ENCODE measurements around the gene SLC25A53.

Gene SLC25A53

GRCh38 chrX:104166735-104167436 lies 10.1 kb upstream of the SLC25A53 start (continued):
- TF ChIP-seq ELK4 (IDR thresholded peaks at IDR 0.05; ENCODE audit: borderline replicate concordance, low read depth, low read length) (no peak), ZNF596 (tag by site-specific recombination; IDR thresholded peaks at IDR 0.05) (no peak), ZNF324 (tag by site-specific recombination; IDR thresholded peaks at IDR 0.05) (no peak), ZNF670 (tag by site-specific recombination; IDR thresholded peaks at IDR 0.05; ENCODE audit: low read depth) (no peak), ZNF544 (tag by site-specific recombination; IDR thresholded peaks at IDR 0.05) (no peak), ZNF114 (tag by site-specific recombination; IDR thresholded peaks at IDR 0.05) (no peak), SCRT2 (tag by site-specific recombination; IDR thresholded peaks at IDR 0.05) (peak; percentile 87), ZNF223 (tag by site-specific recombination; IDR thresholded peaks at IDR 0.05) (no peak), ZNF133 (tag by site-specific recombination; IDR thresholded peaks at IDR 0.05) (no peak), ZNF629 (tag by site-specific recombination; IDR thresholded peaks at IDR 0.05) (no peak), ZNF23 (tag by site-specific recombination; IDR thresholded peaks at IDR 0.05; ENCODE audit: borderline replicate concordance) (no peak), TRIM28 (IDR thresholded peaks at IDR 0.05; ENCODE audit: borderline replicate concordance, low read length) (no peak), ZBTB7A (tag by site-specific recombination; IDR thresholded peaks at IDR 0.05; ENCODE audit: low read depth) (no peak)
- TF ChIP-seq, protein P1, sequence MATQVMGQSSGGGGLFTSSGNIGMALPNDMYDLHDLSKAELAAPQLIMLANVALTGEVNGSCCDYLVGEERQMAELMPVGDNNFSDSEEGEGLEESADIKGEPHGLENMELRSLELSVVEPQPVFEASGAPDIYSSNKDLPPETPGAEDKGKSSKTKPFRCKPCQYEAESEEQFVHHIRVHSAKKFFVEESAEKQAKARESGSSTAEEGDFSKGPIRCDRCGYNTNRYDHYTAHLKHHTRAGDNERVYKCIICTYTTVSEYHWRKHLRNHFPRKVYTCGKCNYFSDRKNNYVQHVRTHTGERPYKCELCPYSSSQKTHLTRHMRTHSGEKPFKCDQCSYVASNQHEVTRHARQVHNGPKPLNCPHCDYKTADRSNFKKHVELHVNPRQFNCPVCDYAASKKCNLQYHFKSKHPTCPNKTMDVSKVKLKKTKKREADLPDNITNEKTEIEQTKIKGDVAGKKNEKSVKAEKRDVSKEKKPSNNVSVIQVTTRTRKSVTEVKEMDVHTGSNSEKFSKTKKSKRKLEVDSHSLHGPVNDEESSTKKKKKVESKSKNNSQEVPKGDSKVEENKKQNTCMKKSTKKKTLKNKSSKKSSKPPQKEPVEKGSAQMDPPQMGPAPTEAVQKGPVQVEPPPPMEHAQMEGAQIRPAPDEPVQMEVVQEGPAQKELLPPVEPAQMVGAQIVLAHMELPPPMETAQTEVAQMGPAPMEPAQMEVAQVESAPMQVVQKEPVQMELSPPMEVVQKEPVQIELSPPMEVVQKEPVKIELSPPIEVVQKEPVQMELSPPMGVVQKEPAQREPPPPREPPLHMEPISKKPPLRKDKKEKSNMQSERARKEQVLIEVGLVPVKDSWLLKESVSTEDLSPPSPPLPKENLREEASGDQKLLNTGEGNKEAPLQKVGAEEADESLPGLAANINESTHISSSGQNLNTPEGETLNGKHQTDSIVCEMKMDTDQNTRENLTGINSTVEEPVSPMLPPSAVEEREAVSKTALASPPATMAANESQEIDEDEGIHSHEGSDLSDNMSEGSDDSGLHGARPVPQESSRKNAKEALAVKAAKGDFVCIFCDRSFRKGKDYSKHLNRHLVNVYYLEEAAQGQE (tag by site-specific recombination; IDR thresholded peaks at IDR 0.05) = no peak
- TF ChIP-seq, protein P2, sequence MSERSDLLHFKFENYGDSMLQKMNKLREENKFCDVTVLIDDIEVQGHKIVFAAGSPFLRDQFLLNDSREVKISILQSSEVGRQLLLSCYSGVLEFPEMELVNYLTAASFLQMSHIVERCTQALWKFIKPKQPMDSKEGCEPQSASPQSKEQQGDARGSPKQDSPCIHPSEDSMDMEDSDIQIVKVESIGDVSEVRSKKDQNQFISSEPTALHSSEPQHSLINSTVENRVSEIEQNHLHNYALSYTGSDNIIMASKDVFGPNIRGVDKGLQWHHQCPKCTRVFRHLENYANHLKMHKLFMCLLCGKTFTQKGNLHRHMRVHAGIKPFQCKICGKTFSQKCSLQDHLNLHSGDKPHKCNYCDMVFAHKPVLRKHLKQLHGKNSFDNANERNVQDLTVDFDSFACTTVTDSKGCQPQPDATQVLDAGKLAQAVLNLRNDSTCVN (tag by site-specific recombination; optimal IDR thresholded peaks at IDR 0.05) = peak; percentile 36
- TF ChIP-seq, protein P3, sequence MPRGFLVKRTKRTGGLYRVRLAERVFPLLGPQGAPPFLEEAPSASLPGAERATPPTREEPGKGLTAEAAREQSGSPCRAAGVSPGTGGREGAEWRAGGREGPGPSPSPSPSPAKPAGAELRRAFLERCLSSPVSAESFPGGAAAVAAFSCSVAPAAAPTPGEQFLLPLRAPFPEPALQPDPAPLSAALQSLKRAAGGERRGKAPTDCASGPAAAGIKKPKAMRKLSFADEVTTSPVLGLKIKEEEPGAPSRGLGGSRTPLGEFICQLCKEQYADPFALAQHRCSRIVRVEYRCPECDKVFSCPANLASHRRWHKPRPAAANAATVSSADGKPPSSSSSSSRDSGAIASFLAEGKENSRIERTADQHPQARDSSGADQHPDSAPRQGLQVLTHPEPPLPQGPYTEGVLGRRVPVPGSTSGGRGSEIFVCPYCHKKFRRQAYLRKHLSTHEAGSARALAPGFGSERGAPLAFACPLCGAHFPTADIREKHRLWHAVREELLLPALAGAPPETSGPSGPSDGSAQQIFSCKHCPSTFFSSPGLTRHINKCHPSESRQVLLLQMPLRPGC (tag by site-specific recombination; IDR thresholded peaks at IDR 0.05) = 0 out of 2 replicates have a peak, but pooled peaks have one; percentile 34

DNA sequence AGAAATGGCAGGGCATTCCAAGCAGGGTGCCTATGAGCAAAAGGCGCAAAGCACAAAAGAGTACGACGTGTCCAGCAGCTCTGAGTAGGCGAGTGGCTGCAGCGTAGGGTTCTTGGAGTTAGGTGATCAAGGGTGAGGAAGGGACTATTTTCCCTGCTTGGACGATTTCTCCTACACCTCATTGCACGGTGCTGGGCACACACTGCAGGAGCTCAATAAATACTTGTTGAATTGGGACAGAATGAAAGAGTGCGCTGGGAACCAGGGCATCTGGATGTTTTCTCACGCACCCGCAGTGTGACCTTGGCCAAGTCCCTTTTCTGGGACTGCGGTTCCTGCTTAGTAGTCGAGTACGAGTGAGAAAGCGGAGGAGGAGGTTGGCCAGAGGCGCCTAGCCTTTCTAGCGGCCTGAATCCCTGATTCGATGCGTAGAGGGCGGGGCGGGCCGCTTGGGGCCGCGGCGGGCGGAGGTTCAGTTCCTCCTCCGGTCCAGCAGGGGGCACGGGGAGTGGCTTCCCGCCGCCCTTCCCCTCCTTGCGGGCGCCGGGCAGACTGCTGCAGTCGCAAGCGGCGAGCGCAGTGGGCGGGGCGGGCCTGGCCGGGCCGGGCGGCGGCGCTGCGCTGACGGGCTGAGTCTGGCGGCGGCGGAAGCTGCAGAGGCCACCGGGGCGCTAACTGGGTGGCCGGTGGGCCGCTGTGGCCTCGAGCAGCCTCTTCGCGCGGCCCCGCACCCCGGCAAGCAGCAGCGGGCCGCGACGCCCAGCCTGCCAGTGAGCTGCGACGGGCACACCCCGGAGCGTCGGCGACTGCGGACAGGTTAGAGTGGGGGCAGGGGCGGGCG lies 9.3 kb upstream of the SLC25A53 start, which contains the start of gene FAM199X:
Gene FAM199X (plus strand): TSS at position 560 of the 841 bp plus-strand sequence. CDS start 333 bp downstream, outside the sequence.
- Histone ChIP-seq H3K27ac (ENCODE audit: extremely low read depth, low read depth, low read length) (peak within 1 kb of the TSS; percentile 83), H3K36me3 (ENCODE audit: control insufficient read depth in 2 of 2, insufficient read depth in 1 of 2, low read length in 2 of 2) (peaks cover 0 to 19% of the 10 kb centered on the region in 2 experiments; a peak in 1 of 3 replicates), H3K9me3 (ENCODE audit: control insufficient read depth, insufficient read depth, low read depth, low read length) (no peaks in the 10 kb centered on the region), H3K4me3 (ENCODE audit: low read depth, low read length) (peak within 1 kb of the TSS; percentile 86), H3K4me1 (ENCODE audit: control insufficient read depth, insufficient read depth, low read length) (no peaks in the 10 kb centered on the region)
- ChIA-PET CTCF (interaction anchor here (0.6 to 1.1 kb wide), 2 partner anchors 9 to 27 kb away, joined by 5 read pairs; partner anchors contain the start of gene SLC25A53), POLR2A (interaction anchor here (1.4 to 3.2 kb wide), 2 partner anchors 9 kb away, joined by 3 to 39 read pairs; partner anchors contain the start of gene SLC25A53)
- TF ChIP-seq, protein P4, sequence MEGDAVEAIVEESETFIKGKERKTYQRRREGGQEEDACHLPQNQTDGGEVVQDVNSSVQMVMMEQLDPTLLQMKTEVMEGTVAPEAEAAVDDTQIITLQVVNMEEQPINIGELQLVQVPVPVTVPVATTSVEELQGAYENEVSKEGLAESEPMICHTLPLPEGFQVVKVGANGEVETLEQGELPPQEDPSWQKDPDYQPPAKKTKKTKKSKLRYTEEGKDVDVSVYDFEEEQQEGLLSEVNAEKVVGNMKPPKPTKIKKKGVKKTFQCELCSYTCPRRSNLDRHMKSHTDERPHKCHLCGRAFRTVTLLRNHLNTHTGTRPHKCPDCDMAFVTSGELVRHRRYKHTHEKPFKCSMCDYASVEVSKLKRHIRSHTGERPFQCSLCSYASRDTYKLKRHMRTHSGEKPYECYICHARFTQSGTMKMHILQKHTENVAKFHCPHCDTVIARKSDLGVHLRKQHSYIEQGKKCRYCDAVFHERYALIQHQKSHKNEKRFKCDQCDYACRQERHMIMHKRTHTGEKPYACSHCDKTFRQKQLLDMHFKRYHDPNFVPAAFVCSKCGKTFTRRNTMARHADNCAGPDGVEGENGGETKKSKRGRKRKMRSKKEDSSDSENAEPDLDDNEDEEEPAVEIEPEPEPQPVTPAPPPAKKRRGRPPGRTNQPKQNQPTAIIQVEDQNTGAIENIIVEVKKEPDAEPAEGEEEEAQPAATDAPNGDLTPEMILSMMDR (tag by site-specific recombination; IDR thresholded peaks at IDR 0.05) = peak; percentile 71
- TF ChIP-seq ZBTB17 (tag by site-specific recombination; IDR thresholded peaks at IDR 0.05) (peak; percentile 98), ZNF423 (tag by site-specific recombination; IDR thresholded peaks at IDR 0.05) (no peak; the same call in 1 of the 2 replicates), PRDM4 (tag by site-specific recombination; IDR thresholded peaks at IDR 0.05) (no peak), ZNF214 (tag by site-specific recombination; IDR thresholded peaks at IDR 0.05; ENCODE audit: borderline replicate concordance) (no peak), REPIN1 (tag by site-specific recombination; IDR thresholded peaks at IDR 0.05; ENCODE audit: low read depth) (no peak; the same call in 1 of the 2 replicates), TCF7L2 (IDR thresholded peaks at IDR 0.05; ENCODE audit: borderline replicate concordance, low read depth, low read length) (no peak)

Data from HEK293 (cell line).